CD4-positive, alpha-beta T cell treated with Interleukin-17A for 4 hours (primary cell): Measurements from ENCODE around the gene SETD1B.
"Not testable (repeated sequence)": the region's sequence is repeated elsewhere in the genome, so short reads cannot be mapped to it uniquely, and the experiment has no call there.

ENCODE experiments used
- DNase-seq: peaks from one replicate; pipeline ENCODE4 v3.0.0-alpha.2; 2020; ENCODE audit warnings: mixed read lengths

SETD1B gene

GRCh38 chr12:121781484-121781997, 22.3 kb upstream of the SETD1B start:
- DNase-seq: no peak

GRCh38 chr12:121781998-121782979, 21.5 kb upstream of the SETD1B start:
- peak; percentile 65 for DNase-seq

- peak; percentile 47 for DNase-seq
These were observed 20.0 kb upstream of the SETD1B start for GRCh38 chr12:121783766-121784165.

GRCh38 chr12:121784460-121784859, 19.3 kb upstream of the SETD1B start:
- no peak for DNase-seq

GRCh38 chr12:121786440-121786825, 17.4 kb upstream of the SETD1B start:
- DNase-seq: peak; percentile 57

GRCh38 chr12:121787063-121788025, 16.5 kb upstream of the SETD1B start:
- DNase-seq: peak; percentile 76

- DNase-seq: no peak
These were observed 15.5 kb upstream of the SETD1B start for GRCh38 chr12:121788176-121788818.

- DNase-seq: peak; percentile 66
These were observed 14.5 kb upstream of the SETD1B start for GRCh38 chr12:121789233-121789781.

- peak; percentile 95 for DNase-seq
These were observed 13.7 kb upstream of the SETD1B start for GRCh38 chr12:121789800-121790728.

GRCh38 chr12:121790785-121791184, 13.0 kb upstream of the SETD1B start:
- not testable (repeated sequence) for DNase-seq

- peak; percentile 50 for DNase-seq
These were observed 11.9 kb upstream of the SETD1B start for GRCh38 chr12:121791671-121792551.

GRCh38 chr12:121792607-121793439, 11.0 kb upstream of the SETD1B start:
- DNase-seq: peak; percentile 66

- DNase-seq: peak; percentile 75
These were observed 10.4 kb upstream of the SETD1B start, which contains the start of gene RHOF for GRCh38 chr12:121793440-121793837. RHOF (minus strand) TSS chr12:121793688; CDS start chr12:121793633, 55 bp downstream.

GRCh38 chr12:121793838-121794533, 9.8 kb upstream of the SETD1B start:
- peak; percentile 96 for DNase-seq

GRCh38 chr12:121794534-121795033, 9.2 kb upstream of the SETD1B start:
- no peak for DNase-seq

- peak; percentile 93 for DNase-seq
These were observed 8.5 kb upstream of the SETD1B start for GRCh38 chr12:121795034-121795968.
